ENCODE results near the gene MTERF4.

DNA sequence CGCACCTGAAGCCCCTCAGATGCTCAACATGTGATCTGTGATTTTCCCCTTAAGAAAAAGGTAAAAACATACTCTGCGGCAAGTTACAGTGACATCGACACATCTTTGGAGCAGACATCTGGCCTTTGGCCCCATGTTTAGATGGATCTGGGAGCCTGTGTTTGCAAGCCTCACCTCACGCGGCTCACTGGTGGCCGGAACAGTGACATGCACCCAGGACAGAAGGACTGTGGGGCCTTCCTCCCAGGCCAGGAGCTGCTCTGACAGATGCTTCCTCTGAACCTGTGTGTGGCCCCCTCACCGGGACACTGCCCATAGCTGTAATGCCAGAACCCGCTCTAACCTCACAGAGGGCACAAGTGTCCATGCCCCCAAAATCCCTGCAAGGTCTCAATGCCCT lies 34.1 kb upstream of the MTERF4 start:
- TF ChIP-seq, protein P1, sequence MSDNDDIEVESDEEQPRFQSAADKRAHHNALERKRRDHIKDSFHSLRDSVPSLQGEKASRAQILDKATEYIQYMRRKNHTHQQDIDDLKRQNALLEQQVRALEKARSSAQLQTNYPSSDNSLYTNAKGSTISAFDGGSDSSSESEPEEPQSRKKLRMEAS (IDR thresholded peaks at IDR 0.05) = no peak
- TF ChIP-seq, protein P2, sequence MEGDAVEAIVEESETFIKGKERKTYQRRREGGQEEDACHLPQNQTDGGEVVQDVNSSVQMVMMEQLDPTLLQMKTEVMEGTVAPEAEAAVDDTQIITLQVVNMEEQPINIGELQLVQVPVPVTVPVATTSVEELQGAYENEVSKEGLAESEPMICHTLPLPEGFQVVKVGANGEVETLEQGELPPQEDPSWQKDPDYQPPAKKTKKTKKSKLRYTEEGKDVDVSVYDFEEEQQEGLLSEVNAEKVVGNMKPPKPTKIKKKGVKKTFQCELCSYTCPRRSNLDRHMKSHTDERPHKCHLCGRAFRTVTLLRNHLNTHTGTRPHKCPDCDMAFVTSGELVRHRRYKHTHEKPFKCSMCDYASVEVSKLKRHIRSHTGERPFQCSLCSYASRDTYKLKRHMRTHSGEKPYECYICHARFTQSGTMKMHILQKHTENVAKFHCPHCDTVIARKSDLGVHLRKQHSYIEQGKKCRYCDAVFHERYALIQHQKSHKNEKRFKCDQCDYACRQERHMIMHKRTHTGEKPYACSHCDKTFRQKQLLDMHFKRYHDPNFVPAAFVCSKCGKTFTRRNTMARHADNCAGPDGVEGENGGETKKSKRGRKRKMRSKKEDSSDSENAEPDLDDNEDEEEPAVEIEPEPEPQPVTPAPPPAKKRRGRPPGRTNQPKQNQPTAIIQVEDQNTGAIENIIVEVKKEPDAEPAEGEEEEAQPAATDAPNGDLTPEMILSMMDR (IDR thresholded peaks at IDR 0.05; ENCODE audit: control extremely low read depth in 1 of 3, insufficient read depth in 1 of 3, low read depth in 1 of 3, low read length in 3 of 3) = no peak

All from H1 (cell line).